Left cardiac atrium (tissue), 4 donors: ENCODE results near the gene BLTP2. TPM values are rescaled to one million over a fixed set of nuclear protein-coding genes. Genes with fewer than 3 reads are reported as not detected.
"Not testable (repeated sequence)": the region's sequence is repeated elsewhere in the genome, so short reads cannot be mapped to it uniquely, and the experiment has no call there.

Experiments
- ATAC-seq, 2 donors: fragments of 200-7000 bp; cut with Tn5 transposase; one replicate each; pipeline ENCODE4 v1.9.1; 2020; ENCODE audit warnings: mild to moderate bottlenecking in 2 of 2, moderate library complexity in 2 of 2
- DNase-seq: peaks from one replicate; pipeline ENCODE4 v3.0.0-alpha.2; 2020
- intact Hi-C, 2 donors: fragments of 100-400 bp; cut with DNase I; formaldehyde crosslinking; loops; one replicate each; pipeline versions ENCODE4 v1.14.1 to v1.15.1; 2022 to 2023
- total RNA-seq, 2 donors: library from RNA; stranded (reverse); fragmentation: NEBNext Ultra II Directional; extraction: Animal tissue kit (Norgen Biotek cat#: 25700); gene quantifications; one replicate each; pipeline ENCODE4 v1.2.1, GENCODE V29; 2021
- donor health status: DM: no; HTN: yes; CAD: no.
- donor health status: DM: no; HTN: yes; CAD: no; lungs with severe emphysema.
- donor health status: DM: yes; HTN: yes; CAD: no.
- donor health status: Dilated cardiomyopathy.

BLTP2 gene
- total RNA-seq, 2 donors from 2014 or later: 83.6 to 93.3 TPM

DNA sequence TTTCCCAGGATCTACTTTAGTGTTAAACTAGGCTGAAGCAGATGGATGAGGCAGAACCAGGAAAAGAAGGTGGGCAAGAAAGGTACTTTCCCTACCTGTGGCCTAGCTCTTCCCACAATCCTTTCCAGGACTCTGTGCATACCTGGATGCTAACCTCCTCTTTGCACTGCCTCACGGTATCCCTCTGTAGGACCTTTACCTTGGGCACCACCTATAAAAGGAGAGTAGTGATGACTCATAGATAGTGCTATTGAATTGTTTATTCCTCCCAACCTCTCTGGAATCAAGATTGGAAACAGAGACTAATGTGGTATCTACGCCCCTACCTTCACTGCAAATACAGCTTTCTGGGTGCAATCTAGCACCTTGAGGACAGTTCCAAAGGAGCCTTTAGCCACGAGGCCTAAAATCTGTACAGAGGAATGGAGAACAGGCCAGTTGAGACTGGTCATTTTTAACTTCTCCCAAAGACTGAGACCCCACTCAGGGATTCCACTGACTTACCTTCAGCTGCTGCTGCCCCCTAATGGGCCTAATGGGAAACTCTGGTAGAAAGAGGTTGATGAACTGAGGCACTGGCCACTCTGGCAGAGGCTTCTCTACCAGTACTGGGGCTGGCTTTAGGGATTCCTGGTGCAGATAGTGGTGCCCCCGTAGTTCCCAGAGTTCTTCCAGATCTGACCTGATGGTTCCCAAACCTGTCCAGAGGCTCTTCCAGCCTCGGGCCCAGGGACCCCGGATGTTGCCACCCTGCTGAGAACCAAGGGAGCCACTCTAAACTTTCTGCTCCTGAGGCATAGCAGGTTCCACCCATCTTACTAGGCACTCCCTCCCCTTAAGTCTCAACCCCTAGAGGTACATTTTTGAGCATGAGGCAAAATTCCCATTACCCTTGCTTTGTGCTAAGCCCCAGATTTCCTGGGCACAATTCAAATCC is 31.8 kb downstream of the BLTP2 start:
- ATAC-seq (peak; percentile 35 to 44), DNase-seq (no peak)
- intact Hi-C loops: loop anchor here (2.0 to 5.0 kb wide), 3 partner anchors 61 to 118 kb away; partner anchors contain the start of gene UNC119 (in 1 of the 2)

GRCh38 chr17:28612531-28612930 is 32.4 kb downstream of the BLTP2 start:
- intact Hi-C loops: loop anchor here (2.0 to 5.0 kb wide), 3 partner anchors 60 to 118 kb away; partner anchors contain the start of gene UNC119 (in 1 of the 2)
- ATAC-seq (no peak), DNase-seq (no peak)

GRCh38 chr17:28610376-28610775 is 34.6 kb downstream of the BLTP2 start:
- no peak for ATAC-seq
- DNase-seq: no peak
- intact Hi-C loops: loop anchor here (5.0 kb wide), 2 partner anchors 58 to 113 kb away; partner anchors contain the start of gene UNC119 (in 1 of the 2)

DNA sequence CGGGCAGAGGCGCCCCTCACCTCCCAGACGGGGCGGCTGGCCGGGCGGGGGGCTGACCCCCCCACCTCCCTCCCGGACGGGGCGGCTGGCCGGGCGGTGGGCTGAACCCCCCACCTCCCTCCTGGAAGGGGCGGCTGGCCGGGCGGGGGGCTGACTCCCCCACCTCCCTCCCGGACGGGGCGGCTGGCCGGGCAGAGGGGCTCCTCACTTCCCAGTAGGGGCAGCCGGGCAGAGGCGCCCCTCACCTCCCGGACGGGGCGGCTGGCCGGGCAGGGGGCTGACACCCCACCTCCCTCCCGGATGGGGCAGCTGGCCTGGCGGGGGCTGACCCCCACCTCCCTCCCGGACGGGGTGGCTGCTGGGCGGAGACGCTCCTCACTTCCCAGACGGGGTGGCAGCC is 40.9 kb downstream of the BLTP2 start:
- ATAC-seq, DNase-seq, intact Hi-C loops: not testable (repeated sequence)

DNA sequence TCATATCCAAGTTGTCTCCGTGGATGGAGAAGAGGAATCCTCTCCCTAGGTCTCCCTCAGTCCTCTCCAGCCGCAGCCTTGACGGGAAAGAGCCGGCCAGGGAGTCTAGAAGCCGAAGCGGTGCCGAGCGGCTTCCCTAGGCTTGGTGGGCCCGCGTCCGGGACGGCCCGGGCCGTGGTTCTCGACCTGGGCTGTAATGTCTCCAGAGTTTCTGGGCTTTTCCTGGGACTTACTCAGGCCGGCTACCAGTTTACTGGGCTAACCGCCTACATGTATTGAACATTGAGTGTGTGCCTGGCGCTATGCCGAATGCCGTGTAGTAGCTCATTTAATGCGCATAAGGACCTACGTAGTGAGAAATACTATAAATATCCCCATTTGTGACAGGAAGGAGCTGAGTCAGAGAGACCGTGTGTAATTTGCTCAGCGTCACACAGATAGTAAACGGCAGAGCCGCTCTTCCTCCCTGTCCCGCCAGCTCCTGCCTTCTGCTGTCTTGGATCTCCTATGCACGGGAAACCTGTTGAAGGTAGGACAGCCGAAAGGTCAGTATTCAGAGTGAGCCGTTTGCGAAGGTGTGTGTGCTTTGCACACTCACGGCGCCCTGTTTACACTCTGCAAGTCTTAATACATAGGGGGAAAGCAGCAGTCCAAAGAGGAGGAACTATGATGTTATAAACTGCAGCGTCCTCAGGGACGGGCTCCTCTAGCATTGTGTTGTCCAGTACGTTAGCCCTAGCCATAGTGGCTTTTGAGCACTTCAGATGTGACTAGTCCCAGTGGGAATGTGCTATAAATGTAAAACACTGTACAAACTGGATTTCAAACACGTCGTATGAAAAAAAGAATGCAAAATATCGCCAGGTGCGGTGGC is 45.4 kb downstream of the BLTP2 start:
- DNase-seq (peak; percentile 75), ATAC-seq (peak; percentile 64 to 77)
- intact Hi-C loops: no loop called here

DNA sequence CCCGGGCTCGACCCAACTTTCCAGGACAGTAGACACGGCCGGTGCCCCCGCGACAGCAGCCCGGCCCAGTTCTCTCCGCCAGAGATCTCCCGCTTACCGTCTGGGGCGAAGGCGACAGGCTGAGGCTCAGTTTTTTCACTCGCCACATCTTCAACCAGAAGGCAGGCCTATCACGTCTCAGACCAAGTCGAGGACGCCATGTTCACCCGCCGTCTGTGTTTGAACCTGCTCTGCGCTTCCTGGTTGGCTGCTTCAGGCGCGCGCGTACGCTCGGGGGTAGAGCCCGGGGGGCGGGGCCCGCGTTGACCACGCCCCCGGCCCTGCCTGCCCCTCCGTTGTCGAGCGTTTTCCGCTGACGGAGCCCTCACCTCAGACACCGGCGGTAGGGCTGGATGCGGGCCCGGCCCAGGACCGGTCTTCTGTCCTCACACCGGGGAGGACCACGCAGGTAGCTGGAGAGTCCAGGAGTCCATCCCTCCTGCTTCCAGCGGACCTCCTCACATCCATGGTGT is 46.1 kb downstream of the BLTP2 start, which contains the start of gene SPAG5:
SPAG5 (minus strand) TSS at position 227 of the 512 bp plus-strand sequence; CDS start at position 148, 79 bp downstream.
- peak; percentile 99 to 100 for ATAC-seq
- peak; percentile 92 for DNase-seq
- intact Hi-C loops: no loop called here

- DNase-seq (no peak), ATAC-seq (no peak)
- intact Hi-C loops: no loop called here
Measured at GRCh38 chr17:28598389-28598788, 46.6 kb downstream of the BLTP2 start.

GRCh38 chr17:28597606-28598383 is 47.2 kb downstream of the BLTP2 start:
- intact Hi-C loops: no loop called here
- no peak for DNase-seq
- no peak for ATAC-seq

Other genes with a start within 250 kb of the BLTP2 start
- 1 to 10 TPM; 7.0 to 9.9 TPM for gene SLC46A1, start 238.9 kb downstream of the BLTP2 start, total RNA-seq
- not detected for gene SLC13A2, start 171.5 kb downstream of the BLTP2 start, total RNA-seq
- not detected for gene FOXN1, start 138.8 kb downstream of the BLTP2 start, total RNA-seq
- gene UNC119, start 92.5 kb downstream of the BLTP2 start, total RNA-seq: 10 to 100 TPM; 13.6 to 23.6 TPM
- 10 to 100 TPM; 39.9 to 41.4 TPM for gene PIGS, start 73.6 kb downstream of the BLTP2 start, total RNA-seq
- gene ALDOC, start 68.3 kb downstream of the BLTP2 start, total RNA-seq: 100 to 1,000 TPM; 138 to 164 TPM
- gene SPAG5, start 46.1 kb downstream of the BLTP2 start, total RNA-seq: 1 to 10 TPM in 1 of 2 donors, under 1 TPM in 1; 0.97 to 2.7 TPM
- gene RSKR, start 31.0 kb downstream of the BLTP2 start, total RNA-seq: 1 to 10 TPM; 4.4 to 5.8 TPM
- 10 to 100 TPM; 32.9 to 33.7 TPM for gene SDF2, start 16.7 kb upstream of the BLTP2 start, total RNA-seq
- 10 to 100 TPM; 35.6 to 47.2 TPM for gene SUPT6H, start 17.0 kb upstream of the BLTP2 start, total RNA-seq
- gene PROCA1, start 66.7 kb upstream of the BLTP2 start, total RNA-seq: 1 to 10 TPM in 1 of 2 donors, under 1 TPM in 1; 0.97 to 1.6 TPM
- 10 to 100 TPM; 37.2 to 53.8 TPM for gene RAB34, start 72.7 kb upstream of the BLTP2 start, total RNA-seq
- gene RPL23A, start 74.8 kb upstream of the BLTP2 start, total RNA-seq: 100 to 1,000 TPM; 894 to 914 TPM
- gene TLCD1, start 81.1 kb upstream of the BLTP2 start, total RNA-seq: 1 to 10 TPM; 3.5 to 3.7 TPM
- gene NEK8, start 83.6 kb upstream of the BLTP2 start, total RNA-seq: 1 to 10 TPM in 1 of 2 donors, under 1 TPM in 1; 0.85 to 1.3 TPM
- 1 to 10 TPM; 6.6 to 9.8 TPM for gene TRAF4, start 98.9 kb upstream of the BLTP2 start, total RNA-seq
- gene FAM222B, start 197.6 kb upstream of the BLTP2 start, total RNA-seq: 10 to 100 TPM; 15.7 to 18.8 TPM
- gene ERAL1, start 209.9 kb upstream of the BLTP2 start, total RNA-seq: 10 to 100 TPM; 29.0 to 30.2 TPM